ENCODE results near the gene RBPJ.

The RBPJ gene

GRCh38 chr4:26462874-26463273 is 142.1 kb downstream of the RBPJ start:
- H3K4me3 ChIP-seq (ENCODE audit: low read depth, low read length), result no peak overlapping the region
- TF ChIP-seq CTCF (IDR thresholded peaks at IDR 0.05; ENCODE audit: low read depth, low read length, missing control alignments), result no peak
- no peak for DNase-seq (ENCODE audit: low read depth)

- no peak overlapping the region for H3K4me3 ChIP-seq (ENCODE audit: low read depth, low read length)
Observed at GRCh38 chr4:26463386-26463785, 142.6 kb downstream of the RBPJ start.

DNA sequence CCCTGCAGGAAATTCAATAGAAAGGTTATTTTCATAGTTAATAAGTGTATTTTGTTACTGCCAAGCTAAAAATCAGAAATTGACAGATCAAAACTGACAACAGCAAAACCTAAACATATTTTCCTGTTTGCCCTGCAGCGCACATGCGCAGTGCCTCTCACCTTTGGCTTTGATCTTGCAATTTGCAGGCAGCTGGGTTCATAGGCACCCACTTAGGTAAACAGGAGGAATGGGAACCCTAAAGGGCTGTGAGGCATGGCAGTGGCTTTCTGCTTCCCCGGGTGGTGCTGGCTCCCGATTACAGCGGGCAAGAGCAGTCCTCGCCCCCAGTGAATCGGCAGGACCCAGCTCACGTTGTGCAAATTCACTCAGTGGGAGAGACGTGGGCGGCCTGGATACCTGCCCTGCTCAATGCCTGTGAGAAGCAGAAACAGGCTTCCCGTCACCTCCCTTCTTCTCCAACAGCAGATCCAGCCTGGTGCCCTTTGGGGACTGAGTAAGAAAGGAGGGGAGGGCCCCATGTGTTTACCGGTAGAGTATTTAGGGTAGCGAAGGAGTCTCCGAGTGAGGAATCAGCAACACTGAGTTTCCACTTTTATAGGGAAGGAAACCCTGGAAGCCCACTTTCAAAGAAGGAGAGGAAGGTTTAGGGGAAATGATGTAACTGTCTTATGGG is 143.7 kb downstream of the RBPJ start:
- no peak for TF ChIP-seq CTCF (IDR thresholded peaks at IDR 0.05; ENCODE audit: low read depth, low read length, missing control alignments)
- no peak for DNase-seq (ENCODE audit: low read depth)
- no peak overlapping the region for H3K4me3 ChIP-seq (ENCODE audit: low read depth, low read length)

More at GRCh38 chr4:26463386-26463785, 142.6 kb downstream of the RBPJ start:
- no peak for TF ChIP-seq CTCF (IDR thresholded peaks at IDR 0.05; ENCODE audit: low read depth, low read length, missing control alignments)
- DNase-seq (ENCODE audit: low read depth), result no peak

- no peak overlapping the region for H3K4me3 ChIP-seq (ENCODE audit: low read depth, low read length)
- DNase-seq (ENCODE audit: low read depth), result no peak
- no peak for TF ChIP-seq CTCF (IDR thresholded peaks at IDR 0.05; ENCODE audit: low read depth, low read length, missing control alignments)
Observed at GRCh38 chr4:26466578-26467270, 145.9 kb downstream of the RBPJ start.

DNA sequence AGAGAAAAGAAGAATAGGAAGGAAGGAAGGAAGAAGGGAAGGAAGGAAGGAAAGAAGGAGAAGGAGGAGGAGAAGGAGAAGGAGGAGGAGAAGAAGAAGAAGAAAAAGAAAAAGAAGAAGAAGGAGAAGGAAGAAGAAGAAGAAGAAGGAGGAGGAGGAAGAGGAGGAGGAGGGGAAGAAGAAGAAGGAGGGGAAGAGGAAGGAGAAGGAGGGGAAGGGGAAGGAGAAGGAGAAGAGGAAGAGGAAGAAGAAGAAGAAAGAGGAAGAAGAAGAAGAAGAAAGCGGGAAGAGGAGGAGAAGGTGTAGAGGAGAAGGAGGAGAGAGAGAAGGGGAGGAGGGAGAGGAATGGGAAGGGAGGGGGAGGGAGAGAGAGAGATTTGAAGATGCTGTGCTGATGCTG is 146.9 kb downstream of the RBPJ start:
- no peak for TF ChIP-seq CTCF (IDR thresholded peaks at IDR 0.05; ENCODE audit: low read depth, low read length, missing control alignments)
- no peak overlapping the region for H3K4me3 ChIP-seq (ENCODE audit: low read depth, low read length)
- no peak for DNase-seq (ENCODE audit: low read depth)

DNA sequence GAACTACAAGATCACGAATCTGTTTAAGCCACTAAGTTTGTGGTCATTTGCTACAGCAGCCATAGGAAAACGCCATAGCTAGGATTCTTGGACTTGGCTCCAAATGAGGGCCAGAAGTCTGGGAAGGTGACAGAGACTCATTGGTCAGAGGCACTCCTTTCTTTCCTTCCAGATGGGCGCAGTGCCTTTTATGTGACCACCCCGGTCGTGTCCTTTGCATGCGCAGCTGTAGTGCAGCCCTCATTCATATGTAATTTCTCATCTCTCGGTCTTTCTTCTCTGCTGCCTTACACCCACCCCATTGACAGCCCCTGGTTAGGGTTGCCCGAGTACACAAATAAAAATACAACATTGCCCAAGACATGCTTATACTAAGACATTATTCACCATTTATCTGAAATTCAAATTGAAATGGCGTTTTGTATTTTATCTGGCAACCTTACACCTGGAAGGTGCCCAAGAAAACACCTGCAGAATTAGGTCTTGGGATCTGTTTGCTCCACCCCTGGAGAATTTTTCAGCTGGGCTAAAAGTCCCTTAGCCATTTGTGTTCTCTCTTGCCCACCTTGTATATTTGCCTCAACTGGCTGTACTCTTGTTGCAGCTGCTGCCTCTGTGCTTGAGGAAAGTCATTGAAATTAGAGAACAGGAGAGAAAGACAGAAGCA is 147.6 kb downstream of the RBPJ start:
- no peak for TF ChIP-seq CTCF (IDR thresholded peaks at IDR 0.05; ENCODE audit: low read depth, low read length, missing control alignments)
- DNase-seq (ENCODE audit: low read depth), result no peak
- H3K4me3 ChIP-seq (ENCODE audit: low read depth, low read length), result no peak overlapping the region

Data from GM12864 (cell line).